NCI-H1105 (cell line): Measurements from ENCODE around the gene MOCOS.
"Not testable (repeated sequence)": the region's sequence is repeated elsewhere in the genome, so short reads cannot be mapped to it uniquely, and the experiment has no call there.

ENCODE experiments used
- DNase-seq: peaks from one replicate; lab custom pipeline; 2025; lab: John Stamatoyannopoulos, UW

MOCOS gene, protein sequence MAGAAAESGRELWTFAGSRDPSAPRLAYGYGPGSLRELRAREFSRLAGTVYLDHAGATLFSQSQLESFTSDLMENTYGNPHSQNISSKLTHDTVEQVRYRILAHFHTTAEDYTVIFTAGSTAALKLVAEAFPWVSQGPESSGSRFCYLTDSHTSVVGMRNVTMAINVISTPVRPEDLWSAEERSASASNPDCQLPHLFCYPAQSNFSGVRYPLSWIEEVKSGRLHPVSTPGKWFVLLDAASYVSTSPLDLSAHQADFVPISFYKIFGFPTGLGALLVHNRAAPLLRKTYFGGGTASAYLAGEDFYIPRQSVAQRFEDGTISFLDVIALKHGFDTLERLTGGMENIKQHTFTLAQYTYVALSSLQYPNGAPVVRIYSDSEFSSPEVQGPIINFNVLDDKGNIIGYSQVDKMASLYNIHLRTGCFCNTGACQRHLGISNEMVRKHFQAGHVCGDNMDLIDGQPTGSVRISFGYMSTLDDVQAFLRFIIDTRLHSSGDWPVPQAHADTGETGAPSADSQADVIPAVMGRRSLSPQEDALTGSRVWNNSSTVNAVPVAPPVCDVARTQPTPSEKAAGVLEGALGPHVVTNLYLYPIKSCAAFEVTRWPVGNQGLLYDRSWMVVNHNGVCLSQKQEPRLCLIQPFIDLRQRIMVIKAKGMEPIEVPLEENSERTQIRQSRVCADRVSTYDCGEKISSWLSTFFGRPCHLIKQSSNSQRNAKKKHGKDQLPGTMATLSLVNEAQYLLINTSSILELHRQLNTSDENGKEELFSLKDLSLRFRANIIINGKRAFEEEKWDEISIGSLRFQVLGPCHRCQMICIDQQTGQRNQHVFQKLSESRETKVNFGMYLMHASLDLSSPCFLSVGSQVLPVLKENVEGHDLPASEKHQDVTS

DNA sequence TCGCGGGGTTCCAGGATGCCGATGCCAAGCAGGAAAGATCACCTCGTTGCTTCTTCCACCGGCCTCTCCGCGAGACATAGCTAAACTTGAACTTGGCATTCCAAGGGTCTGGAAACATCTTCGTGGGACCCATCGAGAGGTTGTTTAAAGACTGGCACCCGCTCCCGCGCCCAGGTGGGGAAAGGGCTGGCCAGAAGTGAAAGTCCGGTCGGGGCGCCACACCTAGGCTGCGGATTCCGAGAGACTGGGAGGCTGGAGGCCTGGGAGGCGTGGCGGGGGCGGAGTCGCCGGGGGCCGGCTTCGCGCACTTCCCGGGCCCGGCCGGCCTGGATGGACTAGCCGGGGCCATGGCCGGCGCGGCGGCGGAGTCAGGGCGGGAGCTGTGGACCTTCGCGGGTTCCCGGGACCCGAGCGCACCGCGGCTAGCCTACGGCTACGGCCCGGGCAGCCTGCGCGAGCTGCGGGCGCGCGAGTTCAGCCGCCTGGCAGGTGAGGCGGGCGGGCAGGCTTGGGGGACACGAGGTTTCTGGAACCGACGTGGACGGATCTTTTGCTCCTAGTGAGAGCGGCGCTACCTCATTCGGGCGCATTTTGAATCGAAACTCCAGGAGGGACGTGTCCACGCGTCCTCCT lies at the start of gene MOCOS:
TSS of gene MOCOS (plus strand) at position 305 of the 633 bp plus-strand sequence. CDS start at position 348, 43 bp downstream.
- no peak for DNase-seq

DNA sequence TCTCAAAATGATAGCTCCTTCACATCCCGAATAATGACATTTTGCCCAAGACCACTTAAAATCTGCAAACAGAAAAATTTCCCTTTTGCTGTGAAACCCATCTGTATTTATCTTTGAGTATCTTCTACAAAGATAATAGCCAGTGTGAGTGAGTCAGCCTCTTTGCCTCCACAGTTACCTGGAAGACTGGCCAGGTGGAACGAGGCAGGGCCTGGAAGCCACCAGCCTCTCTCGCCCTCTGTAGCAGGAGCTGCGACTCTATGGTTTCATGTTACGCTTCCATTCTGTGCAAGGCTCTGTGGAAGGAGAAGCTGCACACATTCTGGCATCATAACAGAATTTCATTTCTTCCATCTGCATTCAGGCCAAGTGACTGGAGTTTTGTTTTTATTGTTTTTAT lies 48.1 kb upstream of the MOCOS start:
- no peak for DNase-seq

DNA sequence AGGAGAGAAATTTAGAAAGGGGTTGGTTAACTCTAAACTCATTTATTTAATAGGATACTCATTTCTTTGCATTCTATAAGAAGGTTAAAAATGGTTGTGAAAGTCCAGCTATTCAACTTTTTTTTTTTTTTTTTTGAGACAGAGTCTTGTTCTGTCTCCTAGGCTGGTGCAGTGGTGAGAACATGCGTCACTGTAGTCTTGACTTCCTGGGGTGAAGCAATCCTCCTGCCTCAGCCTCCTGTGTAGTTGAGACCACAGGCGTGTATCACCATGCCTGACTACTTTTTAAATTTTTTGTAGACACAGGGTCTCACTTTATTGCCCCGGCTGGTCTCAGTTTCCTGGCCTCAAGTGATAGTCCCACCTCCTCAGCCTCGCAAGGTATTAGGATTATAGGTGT lies 45.7 kb upstream of the MOCOS start:
- DNase-seq = no peak

- DNase-seq = no peak
These were observed 44.5 kb upstream of the MOCOS start for GRCh38 chr18:36142751-36143150.

DNA sequence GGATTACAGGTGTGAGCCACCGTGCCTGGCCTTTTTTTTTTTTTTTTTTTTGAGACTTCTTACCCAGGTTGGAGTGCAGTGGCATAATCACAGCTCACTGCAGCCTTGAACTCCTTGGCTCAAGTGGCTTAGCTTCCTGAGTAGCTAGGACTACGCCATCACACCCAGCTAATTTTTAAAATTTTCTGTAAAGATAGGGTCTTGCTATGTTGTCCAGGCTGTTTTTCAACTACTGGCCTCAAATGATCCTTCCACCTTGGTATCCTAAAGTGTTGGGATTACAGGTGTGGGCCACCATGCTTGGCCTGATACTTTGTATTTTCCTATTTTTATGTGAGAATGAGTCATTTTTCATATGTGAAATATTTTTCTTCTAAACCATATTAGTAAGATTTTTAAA lies 43.9 kb upstream of the MOCOS start:
- no peak for DNase-seq

DNA sequence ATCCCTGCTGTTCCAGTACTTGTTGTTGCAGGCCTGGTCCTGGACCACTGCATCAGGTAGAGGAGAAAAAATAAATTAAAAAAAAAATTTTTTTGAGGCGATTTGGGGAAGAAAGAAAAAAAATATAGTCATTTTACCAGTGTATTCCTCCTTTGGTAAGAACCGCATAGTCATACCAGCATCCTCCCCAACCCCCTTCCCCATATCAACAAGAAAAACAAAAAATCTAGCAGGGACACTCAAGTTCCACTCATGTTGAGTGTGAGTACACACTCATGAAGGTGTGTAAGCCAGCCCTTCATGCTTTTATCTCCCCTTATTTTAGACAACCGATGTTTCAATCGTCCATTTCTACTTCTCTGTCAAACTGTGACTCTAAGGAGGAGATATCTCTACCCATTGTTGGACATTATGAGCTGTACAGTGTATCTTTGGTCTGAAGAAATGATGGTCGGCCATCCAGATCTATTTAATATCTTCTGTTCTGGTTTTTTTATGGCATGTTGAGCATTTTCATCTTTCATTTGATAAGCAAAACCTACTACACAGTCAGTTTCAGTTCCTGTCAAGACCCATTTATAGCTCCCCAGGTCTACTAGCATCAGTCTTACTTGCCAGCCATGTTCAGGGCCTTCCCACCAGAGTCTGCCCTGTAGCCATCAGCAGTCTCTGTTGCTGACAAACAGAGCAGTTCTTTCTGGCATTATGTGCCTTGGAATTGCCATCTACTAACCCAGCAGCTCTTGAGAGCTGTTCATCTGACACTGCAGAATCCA lies 37.6 kb upstream of the MOCOS start:
- no peak for DNase-seq

DNA sequence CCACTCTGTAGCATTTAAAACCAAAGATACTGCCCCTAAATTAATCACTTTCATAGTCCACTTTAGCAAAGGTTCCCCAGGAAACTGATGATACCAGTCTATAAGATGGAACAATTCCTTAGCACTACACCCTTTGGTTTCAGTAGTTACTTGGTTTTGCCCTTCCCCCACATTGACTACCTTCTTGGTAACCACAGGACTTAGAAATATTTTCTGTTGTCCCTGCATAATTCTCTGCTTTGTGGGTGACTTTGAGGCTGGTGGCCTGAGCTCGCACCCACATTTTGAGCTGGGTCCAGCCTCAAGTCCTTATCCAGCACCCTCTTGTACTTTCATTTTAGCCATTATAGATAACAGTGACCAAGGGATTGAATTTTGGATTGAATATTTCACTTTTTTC lies 34.5 kb upstream of the MOCOS start:
- no peak for DNase-seq

GRCh38 chr18:36153203-36153602 lies 34.1 kb upstream of the MOCOS start:
- DNase-seq = no peak

DNA sequence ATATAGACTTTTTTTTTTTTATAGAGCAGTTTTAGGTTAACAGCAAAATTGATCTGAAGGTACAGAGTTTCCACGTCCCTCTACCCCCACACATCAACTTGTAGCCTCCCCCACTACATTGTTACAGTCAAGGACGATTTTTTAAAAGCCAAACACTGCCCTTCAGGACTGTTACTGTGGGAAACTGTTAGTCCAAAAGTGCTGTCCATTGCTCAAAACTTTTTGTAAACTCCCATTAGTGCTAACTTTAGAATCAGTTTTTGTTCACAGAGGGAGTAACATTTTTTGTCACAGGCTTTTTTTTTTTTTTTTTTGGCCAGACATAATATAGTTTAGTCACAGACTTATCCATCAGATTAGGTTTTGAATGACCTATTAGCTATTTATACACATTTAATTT lies 33.5 kb upstream of the MOCOS start:
- no peak for DNase-seq

GRCh38 chr18:36155851-36156757 lies 31.2 kb upstream of the MOCOS start:
- DNase-seq = no peak

GRCh38 chr18:36157441-36157840 lies 29.9 kb upstream of the MOCOS start:
- no peak for DNase-seq

- no peak for DNase-seq
These were observed 28.9 kb upstream of the MOCOS start for GRCh38 chr18:36158266-36158867.

DNA sequence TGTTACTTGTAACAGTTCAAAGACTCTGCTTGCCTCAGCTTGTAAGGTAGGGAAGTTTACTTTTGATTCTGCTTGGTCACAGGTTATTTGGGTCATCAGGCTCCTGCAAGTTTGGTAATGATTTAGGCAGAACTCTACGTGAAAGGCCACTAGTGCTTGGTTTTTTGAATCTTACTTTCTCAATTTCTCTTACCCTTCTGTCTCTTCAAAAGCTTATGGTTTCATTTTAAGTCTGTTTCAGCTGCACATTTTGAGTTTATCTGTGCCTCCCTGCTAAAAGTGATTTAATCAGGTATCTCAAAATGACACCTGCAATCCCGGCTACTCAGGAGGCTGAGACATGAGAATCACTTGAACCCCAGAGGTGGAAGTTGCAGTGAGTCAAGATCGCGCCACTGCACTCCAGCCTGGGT lies 26.3 kb upstream of the MOCOS start:
- DNase-seq = no peak

DNA sequence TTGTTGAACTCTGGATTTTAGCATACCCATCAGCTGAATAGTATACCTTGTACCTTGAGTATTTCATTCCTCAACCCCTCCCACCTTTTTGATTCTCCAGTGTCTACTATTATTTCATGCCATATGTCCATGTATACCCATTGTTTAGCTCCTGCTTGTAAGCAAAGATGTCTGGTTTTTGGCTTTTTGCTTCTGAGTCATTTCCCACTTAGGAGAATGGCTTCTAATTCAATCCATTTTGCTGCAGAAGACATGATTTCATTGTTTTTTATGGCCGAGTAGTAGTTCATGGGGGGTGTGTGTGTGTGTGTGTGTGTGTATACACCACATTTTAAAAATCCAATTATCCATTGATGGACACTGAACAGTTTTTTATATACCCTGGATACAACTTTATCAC lies 24.3 kb upstream of the MOCOS start:
- DNase-seq = no peak

- no peak for DNase-seq
These were observed 19.5 kb upstream of the MOCOS start for GRCh38 chr18:36167692-36168218.

DNA sequence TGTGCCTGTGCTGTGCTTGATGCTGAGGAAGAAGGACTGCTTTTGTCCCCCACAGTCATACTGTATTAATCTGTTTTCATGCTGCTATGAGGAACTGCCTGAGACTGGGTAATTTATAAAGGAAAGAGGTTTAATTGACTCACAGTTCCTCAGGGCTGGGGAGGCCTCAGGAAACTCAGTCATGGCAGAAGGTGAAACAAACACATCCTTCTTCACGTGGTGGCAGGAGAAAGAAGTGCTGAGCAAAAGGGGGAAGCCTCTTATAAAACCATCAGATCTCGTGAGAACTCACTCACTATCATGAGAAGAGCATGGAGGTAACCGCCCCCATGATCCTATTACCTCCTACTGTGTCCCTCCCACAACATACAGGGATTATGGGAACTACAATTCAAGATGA lies 19.0 kb upstream of the MOCOS start:
- not testable (repeated sequence) for DNase-seq

DNA sequence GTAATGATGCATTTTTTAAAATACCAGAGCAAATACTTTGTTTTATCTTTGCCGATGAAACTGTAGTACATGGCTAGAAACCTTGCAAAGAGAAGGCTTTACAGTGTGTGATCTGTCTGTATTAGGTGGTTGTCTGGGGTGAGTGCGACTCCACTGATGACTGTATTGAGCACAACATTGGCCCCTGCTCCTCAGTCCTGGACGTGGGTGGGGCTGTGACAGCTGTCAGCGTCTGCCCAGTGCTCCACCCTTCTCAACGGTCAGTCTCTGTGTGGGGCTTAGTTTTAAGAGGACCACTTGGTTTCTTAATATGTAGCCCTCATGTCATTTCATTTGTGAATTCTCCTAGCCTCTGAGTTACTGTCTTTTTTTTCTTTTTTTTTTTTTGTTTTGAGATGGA lies 17.4 kb upstream of the MOCOS start:
- no peak for DNase-seq

DNA sequence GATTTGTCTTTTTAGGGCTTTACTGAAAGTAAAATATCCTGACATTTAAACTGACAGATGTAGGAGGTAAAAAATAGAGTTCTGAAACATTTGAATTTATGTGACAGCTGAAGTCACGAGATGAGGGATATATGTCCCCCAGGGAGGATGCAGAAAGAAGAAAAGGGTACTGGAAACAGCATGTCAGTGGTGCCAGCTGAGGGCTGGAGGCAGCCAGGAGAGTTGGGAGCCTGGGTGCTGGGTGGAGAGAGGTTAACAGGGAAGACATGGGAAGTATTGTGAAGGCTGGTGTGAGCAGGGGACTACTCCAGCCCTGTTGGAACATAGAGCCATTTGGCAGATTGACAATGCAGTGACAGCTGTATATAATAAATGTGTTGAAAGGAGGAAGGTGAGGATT lies 11.8 kb upstream of the MOCOS start:
- DNase-seq = no peak

- no peak for DNase-seq
These were observed 11.1 kb upstream of the MOCOS start for GRCh38 chr18:36176177-36176584.

GRCh38 chr18:36176711-36177110 lies 10.6 kb upstream of the MOCOS start:
- no peak for DNase-seq
